Mesenteric fat pad (tissue), 1 donor: ENCODE data around the gene IGDCC3. TPM values are rescaled to one million over a fixed set of nuclear protein-coding genes. Genes with fewer than 3 reads are reported as not detected.

Experiments used
- DNase-seq: peaks from one replicate; pipeline ENCODE4 v3.0.0-alpha.2; 2020; ENCODE audit warnings: low spot score
- total RNA-seq: library from RNA; stranded (reverse); fragmentation: NEBNext Ultra II Directional; extraction: Animal tissue kit (Norgen Biotek cat#: 25700); gene quantifications from one replicate; pipeline ENCODE4 v1.2.1, GENCODE V29; 2021
- donor health status: DM: yes; HTN: yes; CAD: no.

Gene IGDCC3
- total RNA-seq, 1 donor from 2014 or later = not detected

GRCh38 chr15:65344214-65344913 is 33.4 kb downstream of the IGDCC3 start:
- DNase-seq = no peak

GRCh38 chr15:65343374-65343981 is 34.3 kb downstream of the IGDCC3 start:
- no peak for DNase-seq

GRCh38 chr15:65342493-65342892 is 35.3 kb downstream of the IGDCC3 start:
- no peak for DNase-seq

GRCh38 chr15:65339920-65340319 is 37.9 kb downstream of the IGDCC3 start:
- DNase-seq = no peak

GRCh38 chr15:65339416-65339815 is 38.4 kb downstream of the IGDCC3 start:
- DNase-seq = no peak

DNA sequence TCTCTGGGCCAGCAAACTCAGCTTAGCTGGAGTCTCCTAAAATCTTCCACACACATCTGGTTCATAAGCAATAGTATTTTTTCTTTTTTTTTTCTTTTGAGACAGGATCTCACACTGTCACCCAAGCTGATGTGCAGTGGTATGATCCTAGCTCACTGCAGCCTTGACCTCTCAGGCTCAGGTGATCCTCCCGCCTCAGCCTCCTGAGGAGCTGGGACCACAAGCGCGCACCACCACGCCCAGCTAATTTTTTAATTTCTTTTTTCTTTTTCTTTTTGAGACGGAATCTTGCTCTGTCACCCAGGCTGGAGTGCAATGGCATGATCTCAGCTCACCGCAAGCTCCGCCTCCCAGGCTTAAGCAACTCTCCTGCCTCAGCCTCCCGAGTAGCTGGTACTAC is 39.0 kb downstream of the IGDCC3 start:
- no peak for DNase-seq

- DNase-seq = no peak
These were observed 39.4 kb downstream of the IGDCC3 start for GRCh38 chr15:65338366-65338765.

- DNase-seq = no peak
These were observed 40.2 kb downstream of the IGDCC3 start for GRCh38 chr15:65337436-65338070.

GRCh38 chr15:65336493-65337435 is 41.0 kb downstream of the IGDCC3 start:
- no peak for DNase-seq

DNA sequence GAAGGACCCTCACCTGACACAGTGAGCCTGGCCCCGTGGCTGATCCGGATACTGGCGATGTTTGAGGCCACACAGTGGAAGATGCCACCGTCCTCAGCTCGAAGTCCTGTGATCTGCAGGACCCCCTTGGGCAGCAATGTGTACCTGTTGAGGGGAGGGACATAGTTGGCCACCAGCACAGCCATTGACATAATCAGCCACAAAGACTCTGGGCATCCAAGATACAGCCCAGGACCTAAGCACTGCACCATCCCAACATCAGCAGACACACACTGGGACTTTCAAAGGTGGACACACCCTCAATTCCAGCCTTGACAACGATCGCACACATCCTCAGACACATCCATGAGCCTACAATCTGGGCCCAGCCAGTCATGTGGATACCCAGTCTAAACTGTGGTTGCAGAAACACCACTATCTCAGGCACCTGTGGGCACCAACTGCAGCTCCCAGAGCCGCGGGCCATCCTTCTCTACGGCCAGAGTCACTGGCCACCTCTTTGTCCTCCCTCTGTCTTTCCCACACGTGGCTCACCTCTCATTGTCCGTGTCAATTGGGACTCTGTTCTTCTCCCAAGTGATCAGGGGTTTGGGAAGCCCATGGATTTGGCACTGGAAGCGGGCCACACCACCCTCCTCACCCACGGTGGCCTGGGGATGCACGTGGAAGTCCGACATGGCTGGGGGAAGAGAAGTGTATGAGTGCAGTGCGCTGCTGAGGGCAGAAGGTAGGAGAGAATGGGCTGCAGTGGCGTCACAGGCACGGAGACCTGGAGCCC is 42.3 kb downstream of the IGDCC3 start:
- no peak for DNase-seq

DNA sequence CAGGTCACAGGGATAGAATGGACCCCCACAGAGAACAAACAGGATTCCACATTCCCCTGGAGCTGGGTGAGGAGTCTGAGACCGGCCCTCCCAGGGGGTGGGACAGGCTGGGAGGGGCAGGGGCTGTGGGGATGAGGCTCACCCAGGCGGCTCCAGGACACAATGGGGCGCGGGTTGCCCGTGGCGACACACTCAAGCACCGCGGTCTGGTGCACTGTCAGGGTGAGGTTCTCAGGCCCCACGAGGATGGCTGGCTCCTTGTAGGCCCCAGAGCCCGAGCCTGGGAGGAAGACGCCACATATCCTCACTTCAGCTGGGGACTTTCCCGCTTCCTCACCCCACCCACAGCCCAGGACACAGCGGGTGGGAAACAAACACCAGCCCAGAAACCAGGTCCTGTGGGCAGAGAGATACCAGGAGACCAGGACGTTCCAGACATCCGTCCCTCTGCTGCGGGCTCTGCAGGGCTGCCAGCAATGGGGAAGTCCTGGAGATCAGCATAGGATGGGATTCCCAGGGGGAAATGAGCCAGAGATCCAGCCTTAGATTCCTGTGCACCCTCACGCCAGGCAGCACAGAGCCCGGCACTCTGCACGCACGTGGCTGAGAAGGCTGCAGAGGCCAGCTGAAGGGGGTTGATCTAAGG is 43.1 kb downstream of the IGDCC3 start:
- DNase-seq = no peak

GRCh38 chr15:65333856-65334255 is 43.9 kb downstream of the IGDCC3 start:
- no peak for DNase-seq

DNA sequence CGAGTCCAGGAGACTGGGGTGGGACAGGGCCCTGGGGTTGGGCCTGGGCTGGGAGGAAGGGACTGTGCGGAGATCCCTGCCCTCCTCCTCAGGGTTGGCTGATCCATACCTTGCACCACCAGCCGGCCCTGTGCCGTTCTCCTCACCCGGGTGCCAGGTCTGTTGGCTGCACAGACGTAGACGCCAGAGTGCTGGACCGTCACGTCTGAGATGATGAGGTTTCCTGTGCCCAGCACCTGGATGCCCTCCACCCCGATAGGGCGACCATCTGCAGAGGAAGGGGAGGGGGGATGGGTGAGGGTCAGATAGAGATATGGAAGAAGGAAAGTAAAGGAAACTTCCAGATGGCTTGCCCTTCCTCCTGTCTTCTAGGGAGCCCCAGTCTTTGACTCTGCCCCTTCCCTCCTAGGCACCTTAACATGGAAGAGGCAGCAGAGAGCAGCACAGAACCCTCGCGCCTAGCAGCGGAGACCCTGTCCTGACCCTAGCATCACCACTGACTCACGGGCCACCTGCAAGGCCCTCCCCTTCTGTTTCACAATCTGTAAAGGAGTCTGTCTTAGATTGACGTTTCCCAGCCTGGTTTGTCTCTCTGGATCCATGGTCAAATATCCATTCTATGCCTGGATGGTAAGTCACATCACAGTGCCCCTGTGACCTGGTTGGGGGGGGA is 44.5 kb downstream of the IGDCC3 start:
- DNase-seq = no peak

DNA sequence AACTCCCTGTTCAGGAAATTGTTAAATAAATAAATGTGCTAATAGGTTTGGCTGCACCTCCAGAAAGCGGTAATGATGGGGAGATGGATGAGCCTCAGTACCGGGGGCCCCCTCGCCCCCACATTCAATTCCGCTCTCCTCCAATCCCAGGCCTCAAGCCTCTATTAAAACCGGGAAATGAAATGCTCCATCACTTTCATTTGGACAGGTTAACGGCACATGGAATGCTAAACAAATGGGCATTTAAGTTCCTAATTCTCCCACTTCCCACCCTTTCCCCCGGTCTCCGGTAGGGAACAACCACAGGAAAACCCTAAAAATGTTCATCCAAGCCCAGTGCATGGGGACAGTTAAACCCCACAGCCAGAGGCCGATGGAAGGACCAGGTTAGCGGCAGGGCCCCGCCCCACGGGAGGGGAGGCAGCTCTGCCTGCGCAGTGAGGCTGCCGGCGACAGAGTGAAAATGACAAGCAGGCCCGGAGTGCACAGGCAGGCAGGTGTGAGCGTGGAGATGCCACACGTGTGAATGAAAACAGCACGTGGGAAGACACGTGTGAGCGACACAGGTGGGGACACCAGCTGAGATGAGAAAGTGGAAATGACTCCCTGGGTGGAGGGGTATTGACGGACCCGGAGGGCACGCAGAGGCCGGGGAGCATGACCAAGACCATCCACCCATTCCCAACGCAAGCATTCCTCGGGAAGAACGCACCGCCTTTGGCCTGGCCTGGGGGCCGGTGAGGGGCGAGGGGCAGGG is 45.2 kb downstream of the IGDCC3 start:
- DNase-seq = no peak

- DNase-seq = no peak
These were observed 46.0 kb downstream of the IGDCC3 start for GRCh38 chr15:65331811-65332210.

GRCh38 chr15:65330934-65331645 is 46.7 kb downstream of the IGDCC3 start:
- DNase-seq = no peak

DNA sequence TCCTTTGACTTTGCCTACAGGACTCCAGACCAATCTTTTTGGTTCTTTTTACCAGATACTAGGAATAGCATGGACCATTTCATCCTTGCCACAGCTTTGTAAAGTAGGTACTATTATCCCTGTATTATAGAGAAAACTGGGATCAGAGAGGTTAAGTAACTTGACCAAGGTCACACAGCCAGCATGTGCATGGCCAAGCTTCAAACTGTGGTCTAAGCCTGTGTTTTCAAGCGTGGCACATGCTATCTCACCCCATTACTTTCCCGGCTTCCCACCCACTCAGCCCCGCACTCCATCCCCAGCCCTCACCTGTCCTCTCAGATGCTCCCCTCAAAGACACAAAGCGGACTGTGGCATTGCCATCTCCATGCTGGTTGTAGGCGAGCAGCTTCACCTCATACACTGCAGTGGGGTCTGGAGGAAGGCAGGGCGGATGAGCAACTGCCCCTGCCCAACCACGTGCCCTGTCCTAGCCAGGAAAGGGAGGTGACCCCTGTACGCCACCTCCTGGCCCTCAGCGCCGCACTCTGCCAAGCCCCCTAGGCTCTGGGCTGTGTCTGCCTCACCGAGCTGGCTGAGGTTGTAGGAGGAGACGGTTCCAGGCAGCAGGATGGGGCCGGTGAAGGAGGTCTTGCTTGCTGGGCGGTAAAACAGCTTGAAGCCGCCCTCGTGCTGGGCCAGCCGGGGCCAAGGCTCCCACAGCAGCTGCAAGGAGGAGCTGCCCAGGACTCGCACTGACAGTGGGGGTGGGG is 47.6 kb downstream of the IGDCC3 start:
- no peak for DNase-seq
